GM12878 (cell line): ENCODE data around the gene PRSS56. TPM values are rescaled to one million over a fixed set of nuclear protein-coding genes. Genes with fewer than 3 reads are reported as not detected.
A peak's percentile ranks its signal among the peaks of the same experiment; 100 is the strongest.

Source experiments
- ATAC-seq: fragments of 200-7000 bp; cut with Tn5 transposase; 3 replicates; pipeline ENCODE4 v1.9.1; 2020; ENCODE audit warnings: mild to moderate bottlenecking, moderate library complexity
- BruUV-seq: library from RNA; stranded (reverse); fragments of 400-500 nt; replicated peaks from 2 replicates; lab custom pipeline; 2021; lab: Mats Ljungman, UMichigan
- CTCF ChIA-PET: fragments of 300-600 bp; sonication (Branson Sonifier 250); formaldehyde crosslinking; extraction: SDS; loops from one replicate; lab custom pipeline; 2021; ENCODE audit warnings: inconsistent platforms; lab: Yijun Ruan, JAX
- POLR2A ChIA-PET: fragments of 350-600 bp; formaldehyde crosslinking; extraction: SDS; loops from one replicate; lab custom pipeline; 2021; ENCODE audit warnings: inconsistent platforms; lab: Charles Lee
- RAD21 ChIA-PET: fragments of 300-600 bp; sonication (Branson Sonifier 250); formaldehyde crosslinking; loops from one replicate; lab custom pipeline; 2023; ENCODE audit warnings: antibody characterized with exemption; ENCODE audit not compliant: unreplicated experiment; lab: Charles Lee
- SMC1A ChIA-PET: fragments of 300-600 bp; sonication (Branson Sonifier 250); formaldehyde crosslinking; loops from one replicate; lab custom pipeline; 2023; ENCODE audit not compliant: unreplicated experiment, uncharacterized antibody; lab: Charles Lee
- DNase-seq: peaks from one replicate; pipeline ENCODE4 v3.0.0-alpha.2; 2011; ENCODE audit warnings: low read depth, low spot score
- FAIRE-seq: peaks from 3 replicates; lab custom pipeline; 2011; peaks lifted over from hg19 to GRCh38; lab: Jason Lieb, UNC
- H2AFZ ChIP-seq: 2 replicates; pipeline ENCODE4 v1.6.0; 2011; ENCODE audit warnings: low read depth, low read length, control low read depth; ENCODE audit not compliant: control insufficient read depth
- H3K27ac ChIP-seq: 2 replicates; pipeline ENCODE4 v1.5.1; 2011; ENCODE audit warnings: control low read depth; ENCODE audit not compliant: control insufficient read depth, insufficient read depth
- H3K27me3 ChIP-seq, 2 experiments: replicated peaks in 1 of 2; 2 replicates each; pipeline versions ENCODE4 v1.6.0 to v1.6.1; 2011; ENCODE audit warnings: low read length in 1 of 2; ENCODE audit not compliant: control insufficient read depth in 2 of 2, insufficient read depth in 2 of 2
- H3K36me3 ChIP-seq, 2 experiments: 2 replicates each; pipeline ENCODE4 v1.5.1; 2011; ENCODE audit warnings: low read length in 1 of 2; ENCODE audit not compliant: control insufficient read depth in 2 of 2, insufficient read depth in 2 of 2
- H3K4me1 ChIP-seq: 2 replicates; pipeline ENCODE4 v1.6.1; 2011; ENCODE audit warnings: mild to moderate bottlenecking, low read length, moderate library complexity, mixed read lengths; ENCODE audit not compliant: control insufficient read depth, insufficient read depth
- H3K4me2 ChIP-seq: 2 replicates; pipeline ENCODE4 v1.6.0; 2011; ENCODE audit warnings: control low read depth; ENCODE audit not compliant: control insufficient read depth, insufficient read depth
- H3K4me3 ChIP-seq: fragments of 200-600 bp; sonication (generic); 2 replicates; pipeline ENCODE4 v1.5.1; 2016
- H3K79me2 ChIP-seq: 2 replicates; pipeline ENCODE4 v1.6.0; 2011; ENCODE audit warnings: low read length; ENCODE audit not compliant: control insufficient read depth, insufficient read depth
- H3K9ac ChIP-seq: 2 replicates; pipeline ENCODE4 v1.8.0; 2011; ENCODE audit warnings: low read length, control low read depth, mixed read lengths; ENCODE audit not compliant: control insufficient read depth, insufficient read depth
- H3K9me3 ChIP-seq: replicated peaks from 3 replicates; pipeline ENCODE4 v1.5.1; 2011; ENCODE audit warnings: mild to moderate bottlenecking, low read length; ENCODE audit not compliant: control insufficient read depth, insufficient read depth
- H4K20me1 ChIP-seq: 2 replicates; pipeline ENCODE4 v1.6.0; 2011; ENCODE audit not compliant: control insufficient read depth, insufficient read depth
- MXI1 ChIP-seq: fragments of 150-350 bp; IDR thresholded peaks from 2 replicates; pipeline ENCODE4 v1.6.1; 2011; ENCODE audit warnings: low read depth, mild to moderate bottlenecking, inconsistent platforms, low read length, improper control_type of control experiment
- POLR2A ChIP-seq: IDR thresholded peaks from 2 replicates; pipeline ENCODE4 v1.6.1; 2011; ENCODE audit warnings: low read depth, mild to moderate bottlenecking, low read length
- POLR2AphosphoS2 ChIP-seq: IDR thresholded peaks from 2 replicates; pipeline ENCODE4 v1.6.1; 2011; ENCODE audit warnings: low read depth, mild to moderate bottlenecking, low read length, improper control_type of control experiment, moderate library complexity
- RAD51 ChIP-seq: fragments of 450-650 bp; IDR thresholded peaks from 2 replicates; pipeline ENCODE4 v1.6.1; 2016; ENCODE audit warnings: moderate library complexity, mild to moderate bottlenecking, inconsistent platforms
- TAF1 ChIP-seq: IDR thresholded peaks from 2 replicates; pipeline ENCODE4 v1.6.1; 2011; ENCODE audit warnings: mild to moderate bottlenecking, low read depth, low read length, borderline replicate concordance
- WGBS: methylation state at CpG from one replicate; pipeline ENCODE4 v1.1.6; 2016; ENCODE audit warnings: low lambda C conversion rate; ENCODE audit not compliant: insufficient replicate concordance, insufficient coverage; ENCODE audit errors: missing lambda C conversion rate; 5-methylcytosine and 5-hydroxymethylcytosine counted together
- in situ Hi-C: fragments of 300-500 bp; cut with MboI; formaldehyde crosslinking; loops from 9 replicates; pipeline ENCODE4 v1.14.3; 2018; ENCODE audit warnings: mixed read lengths
- intact Hi-C: fragments of 100-400 bp; cut with micrococcal nuclease; formaldehyde crosslinking; loops from one replicate; pipeline ENCODE4 v1.14.2; 2022; ENCODE audit not compliant: unreplicated experiment
- polyA plus RNA-seq, 11 experiments: library from polyadenylated mRNA; depleted of rRNA in 4 of 11; unstranded in 6 of 11; stranded (reverse) in 5 of 11; fragments of >200 nt; fragmentation: Nextera tagmentation in 4 of 11; fragmentation: Illumina TruSeq in 1 of 11; extraction: Ambion mirVana in 4 of 11; extraction: Trizol in 1 of 11; gene quantifications; 1 replicate in 1 of 11; 2 replicates in 10 of 11; pipeline versions ENCODE4 v1.2.1 to v1.2.3, GENCODE V29; 2011 to 2016; ENCODE audit warnings: inconsistent platforms in 2 of 11, missing spikeins in 2 of 11, low read depth in 1 of 11
- total RNA-seq, 4 experiments: library from RNA; depleted of rRNA in 3 of 4; stranded (reverse); fragments of >200 nt in 3 of 4; fragmentation: Illumina TruSeq in 1 of 4; extraction: Trizol in 1 of 4; gene quantifications; 2 replicates each; pipeline versions ENCODE4 v1.2.1 to v1.2.3, GENCODE V29; 2013 to 2021

Gene PRSS56
- total and polyA plus RNA-seq, 10 of the 15 experiments (the other 5 are each of a cell fraction or from before 2014, with no cell fraction given) = not detected

- SMC1A ChIA-PET = no interaction called here
- no peaks in the 10 kb centered on the region; the same call in none of the 2 replicates for H3K79me2 ChIP-seq
- no peak overlapping the region for H3K4me2 ChIP-seq
- POLR2A ChIA-PET = no interaction called here
- DNase-seq (no peak), FAIRE-seq (no peak), ATAC-seq (no peak)
- H3K4me1 ChIP-seq = peaks cover 4% of the 10 kb centered on the region; the same call in 1 of the 2 replicates
- RAD21 ChIA-PET = no interaction called here
- H3K27me3 ChIP-seq = no peaks in the 10 kb centered on the region
- H2AFZ ChIP-seq = no peak overlapping the region
- no peaks in the 10 kb centered on the region; a peak in 1 of 4 replicates for H3K36me3 ChIP-seq
- CTCF ChIA-PET = no interaction called here
- WGBS = 98% methylated on average over 19 of the region's 19 CpGs
- BruUV-seq = no TSS peak
- intact Hi-C loops = no loop called here
- in situ Hi-C loops = no loop called here
- no peak overlapping the region for H3K4me3 ChIP-seq
- no peak overlapping the region for H3K27ac ChIP-seq
- TF ChIP-seq MXI1 (no peak), POLR2A (peak; percentile 54), TAF1 (no peak)
- H3K9ac ChIP-seq = no peak overlapping the region
- no peaks in the 10 kb centered on the region; the same call in 2 of the 3 replicates for H3K9me3 ChIP-seq
- no peaks in the 10 kb centered on the region for H4K20me1 ChIP-seq
Observed at GRCh38 chr2:232543928-232544631, 23.9 kb downstream of the PRSS56 start.

GRCh38 chr2:232544674-232545073 is 24.5 kb downstream of the PRSS56 start:
- BruUV-seq = no TSS peak
- Histone ChIP-seq H3K27me3 (no peaks in the 10 kb centered on the region), H3K9me3 (no peaks in the 10 kb centered on the region; the same call in 2 of the 3 replicates), H3K9ac (no peak overlapping the region), H3K4me2 (no peak overlapping the region), H3K27ac (no peak overlapping the region), H3K36me3 (no peaks in the 10 kb centered on the region; a peak in 1 of 4 replicates), H2AFZ (no peak overlapping the region), H3K79me2 (peaks cover 4% of the 10 kb centered on the region), H4K20me1 (no peaks in the 10 kb centered on the region), H3K4me3 (no peak overlapping the region), H3K4me1 (no peaks in the 10 kb centered on the region)
- no peak for DNase-seq
- ATAC-seq = no peak
- ChIA-PET CTCF (no interaction called here), SMC1A (no interaction called here), RAD21 (no interaction called here), POLR2A (no interaction called here)
- no peak for FAIRE-seq
- WGBS = 100% methylated on average over 6 of the region's 6 CpGs
- TF ChIP-seq POLR2AphosphoS2 = no peak
- no peak for TF ChIP-seq RAD51
- intact Hi-C loops (no loop called here), in situ Hi-C loops (no loop called here)
